HG03469 (cell line): Measurements from ENCODE around the gene TNFRSF18.
"Not testable (repeated sequence)": the region's sequence is repeated elsewhere in the genome, so short reads cannot be mapped to it uniquely, and the experiment has no call there.

ENCODE experiments used
- ATAC-seq: cut with Tn5 transposase; IDR thresholded peaks from one replicate; pipeline ENCODE4 v1.9.1; 2021; ENCODE audit warnings: mild to moderate bottlenecking, moderate library complexity, moderate number of reproducible peaks; ENCODE audit not compliant: unreplicated experiment

Gene TNFRSF18

DNA sequence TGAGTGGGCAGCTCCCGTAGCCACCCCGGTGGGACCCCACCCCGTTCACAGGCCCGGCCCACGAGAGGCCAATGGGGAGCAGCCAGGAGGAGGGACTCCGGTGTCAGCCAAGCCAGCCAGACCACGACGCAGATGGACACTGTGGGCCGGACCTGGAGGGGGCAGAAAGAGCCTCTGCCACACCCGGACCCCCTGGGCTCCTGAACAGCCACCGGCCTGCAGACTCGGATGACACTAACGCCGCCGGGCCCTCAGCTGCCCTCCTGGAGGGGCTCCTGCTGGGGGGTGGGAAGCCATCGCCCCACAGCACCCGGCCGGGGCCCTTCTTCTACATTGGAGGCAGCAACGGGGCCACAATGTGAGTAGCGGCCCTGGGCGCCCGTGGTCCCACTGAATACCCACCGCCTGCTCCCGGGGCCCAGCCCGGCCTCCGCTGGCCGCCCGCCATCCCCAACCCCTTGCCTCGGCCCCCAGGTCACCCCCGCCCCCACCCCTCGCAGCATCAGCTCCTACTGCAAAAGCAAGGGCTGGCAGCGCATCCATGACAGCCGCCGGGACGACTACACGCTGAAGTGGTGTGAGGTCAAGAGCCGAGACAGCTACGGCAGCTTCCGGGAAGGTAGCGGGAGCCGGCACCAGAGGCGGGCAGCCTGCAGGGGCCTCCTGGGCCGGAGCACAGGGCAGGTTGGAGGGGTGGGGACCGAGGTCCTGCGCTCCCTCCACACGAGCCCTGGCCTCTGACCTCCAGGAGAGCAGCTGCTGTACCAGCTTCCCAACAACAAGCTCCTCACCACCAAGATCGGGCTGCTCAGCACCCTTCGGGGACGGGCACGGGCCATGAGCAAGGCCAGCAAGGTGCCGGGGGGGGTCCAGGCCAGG lies 26.2 kb downstream of the TNFRSF18 start:
- no peak for ATAC-seq

DNA sequence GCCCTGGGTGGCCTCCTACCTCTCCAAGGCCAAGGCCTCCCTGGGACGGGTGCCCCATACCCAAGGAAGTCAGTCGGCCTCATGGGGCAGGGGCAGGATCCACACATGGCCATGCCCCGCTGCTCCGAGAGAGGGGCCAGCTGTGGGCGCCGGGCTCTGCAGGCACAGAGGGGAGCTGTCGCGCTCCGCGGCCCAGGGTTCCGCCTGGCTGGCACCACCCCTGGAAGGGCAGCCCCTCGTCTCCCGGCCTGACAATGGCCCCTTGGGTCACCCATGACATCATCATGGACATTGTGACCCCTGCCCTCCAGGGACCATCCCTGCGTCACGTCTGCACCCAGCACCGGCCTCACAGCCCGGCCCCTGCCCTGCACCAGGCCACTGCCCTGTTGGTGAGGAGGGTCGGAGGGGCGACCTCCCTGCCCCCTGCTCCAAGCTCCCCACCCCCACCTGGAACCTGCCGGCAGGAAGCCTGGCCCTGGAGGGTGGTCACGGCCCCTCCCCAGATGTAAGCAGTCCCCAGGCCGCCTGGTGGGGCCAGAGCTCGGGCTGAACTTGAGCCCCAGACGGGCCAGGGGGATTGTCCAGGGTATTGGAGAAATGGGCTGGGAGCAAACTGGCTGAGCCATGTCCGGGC lies 26.9 kb downstream of the TNFRSF18 start:
- ATAC-seq, result no peak

DNA sequence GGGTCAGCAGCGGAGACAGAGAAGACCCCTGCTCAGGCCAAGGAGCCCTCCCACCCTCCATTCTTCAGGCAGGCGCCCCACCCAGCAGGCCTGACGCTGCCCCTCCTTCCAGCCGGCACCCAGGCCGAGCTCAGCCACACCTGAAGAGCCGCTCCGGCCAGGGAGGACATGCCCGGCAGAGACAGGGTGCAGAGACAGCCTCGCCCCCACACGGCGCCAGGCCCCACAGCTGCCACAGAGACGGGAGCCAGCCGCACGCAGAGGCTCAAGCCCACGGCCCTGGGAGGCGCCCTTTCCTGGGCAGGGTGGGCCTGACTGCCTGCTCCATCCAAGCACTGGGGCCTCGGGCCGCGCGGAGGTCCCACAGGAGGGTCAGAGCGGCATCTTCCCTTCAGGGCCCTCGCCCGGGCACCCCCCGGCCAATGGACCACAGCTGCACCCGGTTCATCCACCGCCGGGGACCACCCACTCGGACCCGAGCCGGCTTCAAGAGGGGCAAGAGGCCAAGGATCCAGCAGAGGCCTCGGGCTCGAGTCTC lies 27.5 kb downstream of the TNFRSF18 start:
- ATAC-seq, result no peak

DNA sequence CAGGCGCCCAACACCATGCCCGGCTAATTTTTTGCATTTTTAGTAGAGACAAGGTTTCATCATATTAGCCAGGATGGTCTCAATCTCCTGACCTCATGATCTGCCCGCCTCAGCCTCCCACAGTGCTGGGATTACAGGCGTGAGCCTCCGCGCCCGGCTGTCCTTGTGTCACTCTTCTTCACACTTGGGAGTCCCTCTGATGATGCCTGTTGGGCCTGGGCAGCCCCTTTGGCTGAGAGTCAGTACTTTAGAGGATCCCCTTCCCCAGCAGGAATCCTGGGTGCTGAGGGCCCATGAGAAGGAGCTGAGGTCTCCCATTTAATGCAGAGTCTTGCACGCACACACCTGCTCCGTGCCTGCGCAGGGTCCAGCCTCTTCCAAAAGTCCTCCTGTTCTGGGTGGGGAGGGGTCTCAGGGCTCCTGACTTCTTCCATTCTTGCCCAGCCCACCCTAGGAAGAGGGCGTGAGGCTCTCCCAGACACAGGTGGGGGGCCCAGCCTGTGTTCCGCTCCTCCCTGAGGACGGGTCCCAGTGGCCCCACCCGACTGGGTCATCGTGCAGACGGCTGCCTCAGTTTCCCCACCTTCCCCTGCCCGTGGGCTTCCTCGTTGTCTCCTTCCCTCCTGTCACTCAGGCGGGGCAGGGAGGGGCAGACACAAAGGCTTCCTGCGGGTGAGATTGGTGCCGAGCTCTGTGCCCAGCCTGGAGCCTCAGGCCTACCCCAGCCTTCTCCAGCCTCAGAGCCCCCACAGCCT lies 28.8 kb downstream of the TNFRSF18 start:
- no peak for ATAC-seq

DNA sequence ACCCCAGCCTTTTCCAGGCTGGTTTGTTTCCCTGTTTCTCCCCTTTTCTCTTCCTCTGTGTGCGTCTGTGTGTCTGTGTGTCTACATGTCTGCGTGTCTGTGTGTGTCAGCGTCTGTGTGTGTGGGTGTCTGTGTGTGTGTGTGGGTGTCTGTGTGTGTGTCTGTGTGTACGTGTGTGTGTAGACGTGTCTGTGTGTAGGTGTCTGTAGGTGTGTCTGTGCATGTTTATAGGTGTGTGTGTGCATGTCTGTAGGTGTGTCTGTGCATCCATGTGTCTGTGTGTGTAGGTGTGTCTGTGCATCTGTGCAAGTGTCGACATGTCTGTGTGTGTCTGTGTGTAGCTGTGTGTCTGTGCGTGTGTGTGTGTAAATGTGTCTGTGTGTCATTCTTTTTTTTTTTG lies 29.5 kb downstream of the TNFRSF18 start:
- ATAC-seq, result no peak

DNA sequence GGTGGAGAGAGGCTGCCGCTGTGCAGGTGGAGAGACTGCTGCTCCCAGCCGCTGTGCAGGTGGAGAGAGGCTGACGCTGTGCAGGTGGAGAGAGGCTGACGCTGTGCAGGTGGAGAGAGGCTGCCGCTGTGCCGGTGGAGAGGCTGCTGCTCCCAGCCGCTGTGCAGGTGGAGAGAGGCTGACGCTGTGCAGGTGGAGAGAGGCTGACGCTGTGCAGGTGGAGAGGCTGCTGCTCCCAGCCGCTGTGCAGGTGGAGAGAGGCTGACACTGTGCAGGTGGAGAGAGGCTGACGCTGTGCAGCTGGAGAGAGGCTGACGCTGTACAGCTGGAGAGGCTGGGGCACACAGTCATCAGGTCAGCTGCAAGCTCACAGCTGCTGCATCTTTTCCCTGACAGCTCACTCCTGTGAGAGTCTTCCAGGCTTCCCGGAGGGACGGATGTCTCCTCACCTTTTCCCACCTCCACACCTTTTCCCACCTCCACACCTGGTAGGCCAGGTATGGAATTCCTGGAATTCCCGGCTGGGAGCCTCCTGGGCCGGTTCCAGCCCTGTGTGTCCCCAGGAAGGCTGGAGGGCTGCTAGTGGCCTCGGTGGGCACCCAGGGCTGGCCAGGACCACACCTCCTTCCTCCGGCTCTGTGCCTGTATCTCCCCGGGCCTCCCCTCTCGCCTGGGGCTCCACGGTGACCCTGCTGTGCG lies 30.2 kb downstream of the TNFRSF18 start:
- ATAC-seq, result not testable (repeated sequence)

DNA sequence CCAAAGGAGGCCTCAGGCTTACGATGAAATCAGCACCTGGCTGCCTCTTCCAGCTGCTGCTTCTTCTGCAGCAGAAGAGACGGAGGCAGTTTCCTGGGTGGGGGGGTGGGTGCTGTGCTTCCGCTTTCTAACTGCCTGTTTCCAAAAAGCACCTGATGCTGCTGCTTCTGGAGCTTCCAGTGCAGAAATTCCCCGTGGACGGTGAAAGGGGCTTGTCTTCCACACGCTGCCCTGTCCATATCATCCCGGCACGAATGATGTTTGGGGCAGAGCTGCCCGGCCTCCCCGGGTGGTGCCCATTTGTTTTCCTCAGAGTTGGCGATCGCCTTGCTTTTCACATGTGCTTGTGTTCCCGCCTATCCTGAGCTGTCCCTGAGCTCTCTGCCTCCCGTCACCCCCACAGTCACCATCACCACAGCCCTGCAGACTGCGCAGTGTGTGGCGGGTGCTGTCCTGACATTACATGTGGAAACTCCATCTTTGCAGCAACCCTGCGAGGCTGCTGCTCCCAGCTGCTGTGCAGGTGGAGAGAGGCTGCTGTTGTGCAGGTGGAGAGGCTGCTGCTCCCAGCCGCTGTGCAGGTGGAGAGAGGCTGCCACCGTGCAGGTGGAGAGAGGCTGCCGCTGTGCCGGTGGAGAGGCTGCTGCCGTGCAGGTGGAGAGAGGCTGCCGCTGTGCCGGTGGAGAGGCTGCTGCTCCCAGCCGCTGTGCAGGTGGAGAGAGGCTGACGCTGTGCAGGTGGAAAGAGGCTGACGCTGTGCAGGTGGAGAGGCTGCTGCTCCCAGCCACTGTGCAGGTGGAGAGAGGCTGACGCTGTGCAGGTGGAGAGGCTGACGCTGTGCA lies 30.9 kb downstream of the TNFRSF18 start:
- ATAC-seq, result no peak

DNA sequence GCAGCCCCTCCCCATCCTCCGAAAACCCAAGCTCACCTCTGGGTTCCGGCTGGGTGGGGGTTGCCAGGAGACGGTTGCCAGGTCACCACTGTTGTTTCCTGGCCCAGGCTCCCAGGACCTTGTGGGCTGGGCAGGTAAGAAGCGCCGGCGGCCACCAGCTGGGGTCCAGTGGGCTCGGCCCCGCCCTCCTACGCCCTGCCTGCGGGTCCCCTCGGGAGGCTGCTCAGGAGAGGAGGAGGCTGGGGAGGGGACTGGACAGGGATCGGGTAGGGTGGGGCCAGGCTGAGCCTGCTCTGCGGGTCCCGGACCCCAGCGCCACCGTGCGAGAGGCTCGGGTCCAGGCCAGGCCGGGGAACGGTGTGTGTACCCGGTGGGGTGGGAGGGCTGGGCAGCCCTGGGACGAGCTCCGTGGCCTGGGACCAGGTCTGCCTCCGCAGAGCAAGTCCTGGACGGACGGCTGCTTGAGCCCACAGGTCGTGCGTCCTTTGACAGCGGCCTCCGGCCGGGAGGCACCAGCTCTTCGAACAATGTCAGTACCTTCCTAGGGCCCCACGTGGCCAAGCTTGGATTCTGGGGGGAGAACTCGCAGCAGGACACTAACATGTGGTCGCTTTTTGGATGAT lies 32.5 kb downstream of the TNFRSF18 start, which contains the start of gene TTLL10:
Gene TTLL10 (plus strand): TSS at position 88 of the 623 bp plus-strand sequence. CDS start 5,336 bp downstream, outside the sequence.
- no peak for ATAC-seq

DNA sequence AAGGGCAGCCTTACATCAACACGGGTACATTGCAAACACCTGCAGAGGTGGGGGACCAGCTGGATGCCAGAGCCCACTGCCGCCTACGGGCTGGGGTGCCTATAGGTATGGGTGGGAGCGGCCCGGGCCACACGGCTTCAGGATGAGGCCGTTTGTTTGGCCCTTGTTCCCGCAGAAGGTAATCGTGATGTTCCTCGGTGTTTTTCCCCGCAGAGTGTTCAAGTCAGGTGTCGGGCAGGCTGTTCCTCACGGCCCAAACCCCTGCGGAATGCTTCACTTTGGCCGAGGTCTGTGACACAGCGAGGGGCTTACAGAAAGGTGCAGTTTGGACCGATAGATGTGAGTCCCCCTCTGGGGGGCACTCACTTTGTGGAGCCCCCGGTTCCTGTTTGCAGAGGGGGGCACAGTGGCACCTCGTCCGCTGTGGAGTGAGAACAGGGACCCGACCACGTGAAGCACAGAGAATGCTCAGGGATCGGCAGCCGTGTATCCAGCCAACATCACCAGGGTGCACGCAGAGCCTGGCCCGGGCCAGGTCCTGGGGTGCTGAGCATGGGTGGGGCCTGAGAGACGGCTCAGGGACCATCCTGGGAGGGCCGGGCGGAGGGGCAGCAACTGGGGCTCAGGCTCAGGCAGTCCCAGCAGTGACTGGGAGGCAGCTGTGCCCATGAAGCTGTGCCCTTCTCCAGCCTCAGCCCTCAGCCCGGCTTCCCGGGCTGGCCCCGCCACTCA lies 33.2 kb downstream of the TNFRSF18 start:
- no peak for ATAC-seq

DNA sequence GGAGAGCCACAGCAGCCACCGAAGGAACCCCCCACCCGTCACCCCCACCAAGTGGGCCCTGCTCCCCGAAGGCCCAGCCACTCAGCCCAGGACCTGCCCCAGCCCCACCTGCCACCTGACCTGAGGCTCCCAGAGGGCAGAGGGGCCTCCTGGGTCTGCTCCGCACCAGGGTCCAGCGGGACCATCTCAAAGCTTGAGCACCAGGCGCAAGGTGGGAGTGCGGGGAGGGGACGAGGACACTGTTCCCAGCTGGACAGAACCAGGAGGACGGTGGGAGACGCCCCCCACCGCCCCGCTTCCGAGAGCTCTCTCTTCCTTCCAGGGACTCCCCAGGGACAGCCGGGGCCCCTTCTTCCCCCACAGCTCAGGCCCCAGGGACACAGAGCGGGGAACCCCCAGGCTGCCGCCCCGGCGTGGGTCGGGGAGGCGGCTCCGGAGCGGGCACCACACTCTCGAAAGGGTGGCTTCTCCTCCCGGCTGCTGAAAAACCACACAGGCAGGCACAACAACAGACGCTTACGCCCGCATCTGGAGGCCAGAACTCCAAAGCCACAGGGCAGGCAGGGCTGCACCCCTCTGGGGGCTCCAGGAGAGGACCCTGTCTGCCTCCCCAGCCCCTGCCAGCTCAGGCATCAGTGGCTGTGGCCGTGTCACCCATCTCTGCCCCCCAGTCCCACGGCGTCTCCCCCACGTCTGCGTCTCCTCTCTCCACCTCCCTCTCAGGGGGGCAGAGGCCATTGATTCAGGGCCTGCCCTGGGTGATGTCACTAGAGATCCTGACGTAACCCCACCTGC lies 34.6 kb downstream of the TNFRSF18 start:
- ATAC-seq, result no peak

DNA sequence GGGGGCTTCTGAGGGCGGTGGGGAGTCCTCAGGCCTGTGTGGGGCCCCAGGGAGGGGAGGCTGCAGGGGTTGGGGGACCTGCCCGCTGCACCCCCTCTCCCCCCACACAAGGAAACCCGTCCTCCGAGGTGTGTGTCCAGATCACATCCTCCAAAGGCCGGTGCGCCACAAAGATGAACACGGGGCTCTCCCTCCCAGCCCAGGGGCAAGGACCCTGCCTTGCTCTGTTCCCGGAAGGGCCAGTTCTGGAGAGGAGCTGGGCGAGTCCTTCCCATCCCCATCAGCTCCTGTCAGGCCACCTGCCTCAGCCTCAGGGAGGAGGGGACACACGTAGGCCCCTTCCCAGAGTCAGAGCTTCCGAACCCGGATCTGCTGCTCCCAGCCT lies 35.2 kb downstream of the TNFRSF18 start:
- ATAC-seq, result no peak

DNA sequence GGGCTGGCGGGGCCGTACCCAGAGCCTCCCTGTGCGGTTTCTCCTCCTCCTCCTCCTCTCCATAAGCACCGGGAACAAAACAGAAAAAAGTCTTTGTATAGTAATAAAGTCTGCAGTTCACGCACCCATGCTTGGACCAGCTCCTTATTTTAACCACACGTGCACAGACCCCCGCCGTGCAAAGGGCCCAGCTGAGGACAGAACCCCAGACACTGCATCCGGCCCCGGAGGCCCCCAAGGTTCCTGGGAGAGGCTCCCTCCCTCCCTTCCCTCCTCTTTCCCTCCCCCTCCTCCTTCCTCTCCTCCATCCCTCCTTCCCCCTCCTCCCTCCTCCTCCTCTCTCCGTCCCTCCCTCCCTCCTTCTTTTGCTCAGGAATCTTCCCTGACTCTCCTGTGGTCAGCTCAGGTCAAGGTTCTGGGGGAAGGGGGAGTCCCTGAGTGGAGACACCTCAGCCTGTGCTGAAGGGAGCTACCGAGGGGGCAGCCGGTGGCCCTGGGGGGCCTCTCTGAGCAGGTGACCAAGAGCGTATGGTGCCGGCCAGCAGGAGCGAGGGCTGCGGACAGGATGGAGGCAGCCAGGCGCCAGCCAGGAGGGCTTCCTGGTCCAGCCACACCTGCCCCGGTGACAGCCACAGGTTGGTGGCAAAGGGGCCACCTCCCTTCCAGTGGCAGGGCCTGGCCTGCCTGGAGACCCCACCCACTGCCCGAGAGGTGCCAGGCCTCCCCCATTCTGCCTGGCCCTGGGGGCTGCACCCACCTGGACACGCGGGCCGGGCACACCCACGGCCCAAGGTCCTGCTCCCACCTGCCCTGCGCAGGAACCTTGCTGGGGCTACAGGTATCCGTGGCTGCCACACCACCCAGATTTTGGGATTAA lies 35.9 kb downstream of the TNFRSF18 start:
- no peak for ATAC-seq

DNA sequence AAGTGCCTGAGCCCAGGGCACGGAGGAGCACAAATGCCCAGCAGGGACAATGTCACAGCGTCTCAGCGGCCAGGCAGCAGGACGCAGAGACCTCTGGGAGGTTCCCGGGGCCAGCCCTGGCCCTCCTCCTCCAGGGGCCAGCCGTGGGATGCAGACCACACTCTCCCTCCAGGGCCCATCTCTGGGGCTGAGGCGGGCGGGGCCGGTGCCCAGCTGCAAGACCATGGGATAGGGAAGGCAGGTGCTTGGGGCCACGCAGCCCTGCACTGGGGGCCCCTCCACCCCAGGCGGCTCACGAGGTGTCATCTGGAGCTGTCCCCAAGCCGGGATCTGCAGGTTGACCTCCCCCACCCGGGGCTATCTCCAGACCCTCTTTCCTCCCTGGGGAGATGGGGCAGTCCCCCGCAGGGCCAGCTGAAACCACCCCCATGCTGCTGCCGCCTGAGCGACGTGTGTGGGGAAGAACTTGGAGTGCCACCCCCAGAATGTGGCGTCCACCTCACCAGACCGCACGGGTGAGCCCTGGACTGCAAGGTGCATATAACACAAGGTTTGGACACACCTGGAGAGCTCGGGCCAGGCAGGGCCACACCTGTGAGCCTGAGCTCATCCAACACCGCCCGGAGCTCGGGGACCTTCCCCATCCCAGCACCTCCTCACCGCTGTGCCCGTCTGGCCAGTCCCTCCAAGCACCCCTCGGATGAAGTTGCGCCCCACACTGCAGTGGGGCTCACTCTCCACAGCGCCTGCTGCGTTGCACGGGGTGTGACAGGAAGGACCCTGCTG lies 36.8 kb downstream of the TNFRSF18 start:
- no peak for ATAC-seq

DNA sequence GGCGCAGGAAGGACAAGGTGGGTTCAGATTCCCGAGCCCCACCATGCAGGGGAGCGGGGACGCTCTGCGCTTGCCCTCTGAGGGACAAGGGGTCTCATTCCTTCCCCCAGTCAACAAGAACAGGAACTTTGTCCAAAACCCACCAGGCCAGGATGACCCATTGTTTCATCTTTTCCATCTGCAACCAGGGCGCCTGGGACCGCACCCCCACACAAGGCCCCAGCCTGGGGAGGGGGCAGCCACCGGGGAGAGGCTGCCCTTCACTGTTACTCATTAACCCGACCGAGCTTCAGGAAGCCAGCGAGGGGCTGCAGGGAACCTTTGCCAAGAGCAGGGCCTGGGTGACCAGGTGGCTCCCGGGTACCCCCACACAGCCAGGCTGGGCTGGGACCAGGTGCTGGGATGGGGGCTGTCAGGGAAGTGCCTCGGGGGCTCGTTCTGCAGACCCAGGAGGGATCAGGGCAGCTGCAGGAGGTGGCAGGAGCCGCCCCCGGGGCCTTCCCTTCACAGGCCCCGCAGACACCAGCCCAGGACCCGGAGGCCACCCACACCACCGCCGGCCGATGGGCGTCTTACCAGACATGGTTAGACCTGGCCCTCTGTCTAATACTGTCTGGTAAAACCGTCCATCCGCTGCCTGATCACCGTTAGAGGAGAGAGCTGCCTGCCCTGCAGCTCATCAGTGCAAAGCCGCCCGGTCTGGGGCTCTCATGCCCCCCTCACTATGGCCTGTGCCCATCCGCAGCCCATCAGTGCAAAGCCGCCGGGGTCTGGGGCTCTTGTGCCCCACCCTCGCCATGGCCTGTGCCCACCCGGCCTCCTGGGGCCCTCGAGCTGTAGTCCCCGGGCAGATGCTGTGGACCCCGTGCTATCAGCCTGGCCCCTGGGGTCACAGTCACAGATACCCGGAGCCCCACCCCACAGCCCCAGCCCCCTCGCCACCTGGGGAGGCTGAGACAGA lies 37.7 kb downstream of the TNFRSF18 start:
- no peak for ATAC-seq
